Superior temporal gyrus (tissue), 1 donor: ENCODE results near the gene GSTCD.
A peak's percentile ranks its signal among the peaks of the same experiment; 100 is the strongest.
"Not testable (repeated sequence)": the region's sequence is repeated elsewhere in the genome, so short reads cannot be mapped to it uniquely, and the experiment has no call there.

Experiments used
- DNase-seq: peaks from one replicate; pipeline ENCODE4 v3.0.0-alpha.2; 2016; ENCODE audit errors: extremely low spot score

Gene GSTCD

GRCh38 chr4:105708181-105709080, at the start of gene GSTCD, which contains the start of gene INTS12:
Gene GSTCD (plus strand): TSS chr4:105708784. CDS start chr4:105717614, 8,830 bp downstream.
Gene INTS12 (minus strand): TSS chr4:105708689. CDS start chr4:105700005, 8,684 bp downstream.
- DNase-seq = peak; percentile 97

- DNase-seq = no peak
Measured at GRCh38 chr4:105659190-105659589, 49.4 kb upstream of the GSTCD start.

GRCh38 chr4:105661028-105661427, 47.6 kb upstream of the GSTCD start:
- DNase-seq = no peak

GRCh38 chr4:105662935-105663675, 45.5 kb upstream of the GSTCD start:
- DNase-seq = no peak

GRCh38 chr4:105666693-105667092, 41.9 kb upstream of the GSTCD start:
- no peak for DNase-seq

GRCh38 chr4:105670684-105671083, 37.9 kb upstream of the GSTCD start:
- no peak for DNase-seq

GRCh38 chr4:105671301-105671700, 37.3 kb upstream of the GSTCD start:
- no peak for DNase-seq

- no peak for DNase-seq
Measured at GRCh38 chr4:105674011-105674410, 34.6 kb upstream of the GSTCD start.

GRCh38 chr4:105677709-105678108, 30.9 kb upstream of the GSTCD start:
- no peak for DNase-seq

- DNase-seq = no peak
Measured at GRCh38 chr4:105679186-105679585, 29.4 kb upstream of the GSTCD start.

- no peak for DNase-seq
Measured at GRCh38 chr4:105683038-105683437, 25.5 kb upstream of the GSTCD start.

GRCh38 chr4:105686571-105686970, 22.0 kb upstream of the GSTCD start:
- DNase-seq = no peak

- not testable (repeated sequence) for DNase-seq
Measured at GRCh38 chr4:105694812-105695211, 13.8 kb upstream of the GSTCD start.

- DNase-seq = not testable (repeated sequence)
Measured at GRCh38 chr4:105695832-105696231, 12.8 kb upstream of the GSTCD start.

GRCh38 chr4:105698607-105699006, 10.0 kb upstream of the GSTCD start:
- no peak for DNase-seq

- no peak for DNase-seq
Measured at GRCh38 chr4:105707782-105708180, 803 bp upstream of the GSTCD start.

GRCh38 chr4:105709081-105709450, 482 bp downstream of the GSTCD start:
- no peak for DNase-seq

- DNase-seq = no peak
Measured at GRCh38 chr4:105710012-105710600, 1.5 kb downstream of the GSTCD start.

GRCh38 chr4:105710678-105711077, 2.1 kb downstream of the GSTCD start:
- no peak for DNase-seq

- DNase-seq = no peak
Measured at GRCh38 chr4:105712766-105713165, 4.2 kb downstream of the GSTCD start.

- no peak for DNase-seq
Measured at GRCh38 chr4:105714071-105714521, 5.5 kb downstream of the GSTCD start.

- no peak for DNase-seq
Measured at GRCh38 chr4:105714932-105715331, 6.3 kb downstream of the GSTCD start.
